ENCODE data around the gene RNF212.

GRCh38 chr4:1151541-1151940, 38.2 kb upstream of the RNF212 start:
- TF ChIP-seq CTCF (conservative IDR thresholded peaks at IDR 0.05; ENCODE audit: low read length) (no peak), EZH2phosphoT487 (IDR thresholded peaks at IDR 0.05; ENCODE audit: borderline replicate concordance) (no peak)
